Midbrain (tissue), 1 donor: Measurements from ENCODE around the gene AP4M1.
"Not testable (repeated sequence)": the region's sequence is repeated elsewhere in the genome, so short reads cannot be mapped to it uniquely, and the experiment has no call there.

Experiments
- DNase-seq: peaks from one replicate; lab custom pipeline; 2025; lab: John Stamatoyannopoulos, UW

Gene AP4M1

GRCh38 chr7:100130608-100131453 is 29.4 kb downstream of the AP4M1 start:
- peak; percentile 71 for DNase-seq

GRCh38 chr7:100132126-100132525 is 30.7 kb downstream of the AP4M1 start:
- no peak for DNase-seq

GRCh38 chr7:100132697-100133151 is 31.3 kb downstream of the AP4M1 start:
- peak; percentile 37 for DNase-seq

- no peak for DNase-seq
Measured at GRCh38 chr7:100137851-100138760, 36.7 kb downstream of the AP4M1 start.

- no peak for DNase-seq
Measured at GRCh38 chr7:100141555-100141949, 40.1 kb downstream of the AP4M1 start.

- DNase-seq = no peak
Measured at GRCh38 chr7:100142461-100142860, 41.0 kb downstream of the AP4M1 start.

GRCh38 chr7:100146350-100146749 is 44.9 kb downstream of the AP4M1 start:
- not testable (repeated sequence) for DNase-seq

- no peak for DNase-seq
Measured at GRCh38 chr7:100147278-100147677, 45.8 kb downstream of the AP4M1 start.

GRCh38 chr7:100148225-100148558 is 46.7 kb downstream of the AP4M1 start:
- no peak for DNase-seq

- peak; percentile 99 for DNase-seq
Measured at GRCh38 chr7:100148559-100149328, 47.3 kb downstream of the AP4M1 start, which contains the start of gene LAMTOR4. Gene LAMTOR4, plus strand, starts transcription at chr7:100148918. Its CDS starts 55 bp downstream, at chr7:100148973.

- DNase-seq = no peak
Measured at GRCh38 chr7:100152404-100152803, 51.0 kb downstream of the AP4M1 start.

- no peak for DNase-seq
Measured at GRCh38 chr7:100152937-100153666, 51.7 kb downstream of the AP4M1 start.

GRCh38 chr7:100153708-100154535 is 52.5 kb downstream of the AP4M1 start:
- DNase-seq = no peak

GRCh38 chr7:100154651-100155491 is 53.4 kb downstream of the AP4M1 start:
- no peak for DNase-seq

GRCh38 chr7:100155553-100156317 is 54.3 kb downstream of the AP4M1 start:
- DNase-seq = no peak

- no peak for DNase-seq
Measured at GRCh38 chr7:100156331-100157068, 55.1 kb downstream of the AP4M1 start.

- DNase-seq = no peak
Measured at GRCh38 chr7:100157069-100157333, 55.6 kb downstream of the AP4M1 start.
